SJCRH30 (cell line): ENCODE data around the gene UAP1L1. TPM values are rescaled to one million over a fixed set of nuclear protein-coding genes. Genes with fewer than 3 reads are reported as not detected.

Experiments
- DNase-seq, 2 experiments: peaks; one replicate each; pipeline ENCODE4 v3.0.0-alpha.2; 2015 to 2020
- H3K27ac ChIP-seq: fragments of 250-450 bp; sonication (Bioruptor Pico); 2 replicates; pipeline ENCODE4 v1.5.1; 2020; ENCODE audit warnings: mild to moderate bottlenecking, moderate library complexity
- H3K27me3 ChIP-seq: fragments of 250-450 bp; sonication (Bioruptor Pico); 2 replicates; pipeline ENCODE4 v1.5.1; 2020; ENCODE audit warnings: mild to moderate bottlenecking, moderate library complexity
- H3K36me3 ChIP-seq: fragments of 250-450 bp; sonication (Bioruptor Pico); 2 replicates; pipeline ENCODE4 v1.5.1; 2020; ENCODE audit warnings: mild to moderate bottlenecking, moderate library complexity
- H3K4me1 ChIP-seq: fragments of 250-450 bp; sonication (Bioruptor Pico); 2 replicates; pipeline ENCODE4 v1.5.1; 2020; ENCODE audit warnings: mild to moderate bottlenecking, moderate library complexity
- H3K4me3 ChIP-seq: fragments of 250-450 bp; sonication (Bioruptor Pico); 2 replicates; pipeline ENCODE4 v1.5.1; 2020; ENCODE audit warnings: mild to moderate bottlenecking, moderate library complexity
- H3K9me3 ChIP-seq: fragments of 250-450 bp; sonication (Bioruptor Pico); replicated peaks from 2 replicates; pipeline ENCODE4 v1.5.1; 2020; ENCODE audit warnings: mild to moderate bottlenecking, moderate library complexity
- total RNA-seq: library from RNA; depleted of rRNA; stranded (reverse); fragments of >200 nt; shearing (Covaris generic); gene quantifications from 2 replicates; pipeline ENCODE4 v1.2.3, GENCODE V29; 2014

Gene UAP1L1
- total RNA-seq, 1 experiment from 2014 or later = 13.8 TPM

GRCh38 chr9:137073992-137074399, 3.3 kb upstream of the UAP1L1 start:
- no peaks in the 10 kb centered on the region for H3K27me3 ChIP-seq
- peaks cover 11% of the 10 kb centered on the region for H3K4me1 ChIP-seq
- no peaks in the 10 kb centered on the region for H3K36me3 ChIP-seq
- H3K27ac ChIP-seq = no peak overlapping the region
- DNase-seq = no peak
- no peak overlapping the region for H3K4me3 ChIP-seq
- no peaks in the 10 kb centered on the region for H3K9me3 ChIP-seq

GRCh38 chr9:137074657-137075274, 2.6 kb upstream of the UAP1L1 start:
- no peaks in the 10 kb centered on the region for H3K27me3 ChIP-seq
- peaks cover 11% of the 10 kb centered on the region for H3K4me1 ChIP-seq
- no peaks in the 10 kb centered on the region for H3K9me3 ChIP-seq
- H3K4me3 ChIP-seq = no peak overlapping the region
- H3K36me3 ChIP-seq = peaks cover 5% of the 10 kb centered on the region
- H3K27ac ChIP-seq = no peak overlapping the region
- DNase-seq = no peak

- H3K36me3 ChIP-seq = peaks cover 8% of the 10 kb centered on the region
Observed at GRCh38 chr9:137075275-137075775, 2.0 kb upstream of the UAP1L1 start.

GRCh38 chr9:137076636-137077009, 694 bp upstream of the UAP1L1 start:
- peak overlapping the region; percentile 70 for H3K27ac ChIP-seq
- no peak for DNase-seq
- peak overlapping the region; percentile 68 for H3K4me3 ChIP-seq
- H3K4me1 ChIP-seq = peaks cover under 1% of the 10 kb centered on the region
- peaks cover 8% of the 10 kb centered on the region for H3K36me3 ChIP-seq
- no peaks in the 10 kb centered on the region for H3K9me3 ChIP-seq
- H3K27me3 ChIP-seq = no peaks in the 10 kb centered on the region

More at GRCh38 chr9:137075275-137075775, 2.0 kb upstream of the UAP1L1 start:
- DNase-seq = no peak
- H3K27ac ChIP-seq = no peak overlapping the region
- H3K4me3 ChIP-seq = no peak overlapping the region
- H3K9me3 ChIP-seq = no peaks in the 10 kb centered on the region
- peaks cover 11% of the 10 kb centered on the region for H3K4me1 ChIP-seq
- no peaks in the 10 kb centered on the region for H3K27me3 ChIP-seq

GRCh38 chr9:137077758-137078693, 709 bp downstream of the UAP1L1 start:
- H3K4me3 ChIP-seq = peak overlapping the region; percentile 68
- H3K27me3 ChIP-seq = no peaks in the 10 kb centered on the region
- peak in 1 of 2 experiments; percentile 54 for DNase-seq
- H3K27ac ChIP-seq = no peak overlapping the region; the same call in 1 of the 2 replicates
- H3K36me3 ChIP-seq = peaks cover 8% of the 10 kb centered on the region
- H3K9me3 ChIP-seq = no peaks in the 10 kb centered on the region
- H3K4me1 ChIP-seq = peaks cover 4% of the 10 kb centered on the region

- Histone ChIP-seq H3K36me3 (peaks cover 8% of the 10 kb centered on the region), H3K27me3 (no peaks in the 10 kb centered on the region), H3K9me3 (no peaks in the 10 kb centered on the region), H3K4me3 (no peak overlapping the region; the same call in 1 of the 2 replicates), H3K27ac (no peak overlapping the region), H3K4me1 (peaks cover 11% of the 10 kb centered on the region)
- DNase-seq = no peak
Observed at GRCh38 chr9:137078701-137079400, 1.5 kb downstream of the UAP1L1 start.

- H3K4me3 ChIP-seq = no peak overlapping the region
- peaks cover 8% of the 10 kb centered on the region for H3K36me3 ChIP-seq
- DNase-seq = no peak
- peaks cover 16% of the 10 kb centered on the region for H3K4me1 ChIP-seq
- H3K27ac ChIP-seq = no peak overlapping the region
- H3K27me3 ChIP-seq = no peaks in the 10 kb centered on the region
- no peaks in the 10 kb centered on the region for H3K9me3 ChIP-seq
Observed at GRCh38 chr9:137079401-137079787, 2.1 kb downstream of the UAP1L1 start.

GRCh38 chr9:137080260-137081122, 3.2 kb downstream of the UAP1L1 start:
- Histone ChIP-seq H3K9me3 (no peaks in the 10 kb centered on the region), H3K4me1 (peaks cover 18% of the 10 kb centered on the region), H3K27ac (no peak overlapping the region), H3K27me3 (no peaks in the 10 kb centered on the region), H3K4me3 (no peak overlapping the region), H3K36me3 (peaks cover 8% of the 10 kb centered on the region)
- DNase-seq = no peak

- no peak overlapping the region for H3K27ac ChIP-seq
Observed at GRCh38 chr9:137082222-137082924, 5.1 kb downstream of the UAP1L1 start.

GRCh38 chr9:137082925-137083290, 5.6 kb downstream of the UAP1L1 start:
- Histone ChIP-seq H3K4me1 (peaks cover 24% of the 10 kb centered on the region), H3K27me3 (no peaks in the 10 kb centered on the region), H3K9me3 (no peaks in the 10 kb centered on the region), H3K4me3 (no peak overlapping the region), H3K27ac (no peak overlapping the region), H3K36me3 (peaks cover 8% of the 10 kb centered on the region)
- no peak for DNase-seq

More at GRCh38 chr9:137082222-137082924, 5.1 kb downstream of the UAP1L1 start:
- peaks cover 8% of the 10 kb centered on the region for H3K36me3 ChIP-seq
- H3K9me3 ChIP-seq = no peaks in the 10 kb centered on the region
- H3K4me1 ChIP-seq = peaks cover 21% of the 10 kb centered on the region
- no peaks in the 10 kb centered on the region for H3K27me3 ChIP-seq
- H3K4me3 ChIP-seq = no peak overlapping the region
- no peak for DNase-seq

- peak; percentile 93 to 94 for DNase-seq
- Histone ChIP-seq H3K27me3 (no peaks in the 10 kb centered on the region), H3K9me3 (no peaks in the 10 kb centered on the region), H3K27ac (no peak overlapping the region), H3K36me3 (peaks cover 8% of the 10 kb centered on the region), H3K4me1 (peaks cover 24% of the 10 kb centered on the region), H3K4me3 (no peak overlapping the region)
Observed at GRCh38 chr9:137083394-137084004, 6.2 kb downstream of the UAP1L1 start.

GRCh38 chr9:137084526-137084925, 7.2 kb downstream of the UAP1L1 start:
- no peaks in the 10 kb centered on the region for H3K9me3 ChIP-seq
- no peak for DNase-seq
- no peaks in the 10 kb centered on the region for H3K27me3 ChIP-seq
- H3K4me3 ChIP-seq = no peak overlapping the region
- peaks cover 24% of the 10 kb centered on the region for H3K4me1 ChIP-seq
- peaks cover 5% of the 10 kb centered on the region for H3K36me3 ChIP-seq
- no peak overlapping the region for H3K27ac ChIP-seq

- peak overlapping the region; percentile 77 for H3K4me3 ChIP-seq
- H3K27ac ChIP-seq = peak overlapping the region; percentile 74
- DNase-seq = peak; percentile 57 to 64
- H3K27me3 ChIP-seq = no peaks in the 10 kb centered on the region
- H3K4me1 ChIP-seq = peaks cover 24% of the 10 kb centered on the region
- no peaks in the 10 kb centered on the region for H3K36me3 ChIP-seq
- no peaks in the 10 kb centered on the region for H3K9me3 ChIP-seq
Observed at GRCh38 chr9:137085920-137086530, 8.7 kb downstream of the UAP1L1 start.
